GM06990 (cell line): ENCODE data around the gene BCL6B.

Source experiments
- DNase-seq: peaks from one replicate; pipeline ENCODE4 v3.0.0-alpha.2; 2011; ENCODE audit not compliant: insufficient read length; ENCODE audit errors: extremely low read depth
- H3K27me3 ChIP-seq: replicated peaks from 2 replicates; pipeline ENCODE4 v1.6.0; 2011; ENCODE audit warnings: low read length; ENCODE audit not compliant: control insufficient read depth, insufficient read depth
- H3K36me3 ChIP-seq: 2 replicates; pipeline ENCODE4 v1.5.1; 2011; ENCODE audit warnings: low read length; ENCODE audit not compliant: control insufficient read depth, insufficient read depth
- H3K4me3 ChIP-seq: replicated peaks from 2 replicates; pipeline ENCODE4 v1.5.1; 2011; ENCODE audit warnings: low read depth, mild to moderate bottlenecking, control low read depth, low read length
- TF ChIP-seq, protein P1 (sequence below): IDR thresholded peaks from 2 replicates; pipeline ENCODE4 v1.5.1; 2011; ENCODE audit warnings: low read length, control low read depth, mild to moderate bottlenecking, inconsistent platforms; ENCODE audit not compliant: insufficient read depth, poor library complexity, severe bottlenecking

BCL6B gene

DNA sequence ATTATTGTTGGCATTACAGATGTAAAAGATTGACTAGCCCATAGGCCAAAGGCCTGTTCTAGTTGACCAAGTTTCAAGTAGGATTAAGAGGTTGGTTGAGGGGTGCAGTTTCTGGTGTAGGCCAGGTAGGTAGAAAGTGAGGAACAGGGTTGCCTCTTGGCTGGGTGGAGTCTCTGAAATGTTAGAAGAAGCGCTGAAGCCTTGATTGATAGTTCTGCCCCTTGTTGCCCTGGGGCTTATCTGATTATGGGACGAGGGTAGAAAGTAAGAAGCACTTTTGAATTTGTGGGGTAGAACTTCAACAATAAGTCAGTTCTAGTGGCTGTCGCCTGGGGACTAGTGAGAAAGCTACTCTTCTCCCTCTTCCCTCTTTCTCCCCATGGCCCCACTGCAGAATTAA, 6.2 kb downstream of the BCL6B start:
- H3K4me3 ChIP-seq = no peak overlapping the region
- TF ChIP-seq, protein P1, sequence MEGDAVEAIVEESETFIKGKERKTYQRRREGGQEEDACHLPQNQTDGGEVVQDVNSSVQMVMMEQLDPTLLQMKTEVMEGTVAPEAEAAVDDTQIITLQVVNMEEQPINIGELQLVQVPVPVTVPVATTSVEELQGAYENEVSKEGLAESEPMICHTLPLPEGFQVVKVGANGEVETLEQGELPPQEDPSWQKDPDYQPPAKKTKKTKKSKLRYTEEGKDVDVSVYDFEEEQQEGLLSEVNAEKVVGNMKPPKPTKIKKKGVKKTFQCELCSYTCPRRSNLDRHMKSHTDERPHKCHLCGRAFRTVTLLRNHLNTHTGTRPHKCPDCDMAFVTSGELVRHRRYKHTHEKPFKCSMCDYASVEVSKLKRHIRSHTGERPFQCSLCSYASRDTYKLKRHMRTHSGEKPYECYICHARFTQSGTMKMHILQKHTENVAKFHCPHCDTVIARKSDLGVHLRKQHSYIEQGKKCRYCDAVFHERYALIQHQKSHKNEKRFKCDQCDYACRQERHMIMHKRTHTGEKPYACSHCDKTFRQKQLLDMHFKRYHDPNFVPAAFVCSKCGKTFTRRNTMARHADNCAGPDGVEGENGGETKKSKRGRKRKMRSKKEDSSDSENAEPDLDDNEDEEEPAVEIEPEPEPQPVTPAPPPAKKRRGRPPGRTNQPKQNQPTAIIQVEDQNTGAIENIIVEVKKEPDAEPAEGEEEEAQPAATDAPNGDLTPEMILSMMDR = no peak
- DNase-seq = no peak
- no peaks in the 10 kb centered on the region for H3K27me3 ChIP-seq
- no peaks in the 10 kb centered on the region for H3K36me3 ChIP-seq

DNA sequence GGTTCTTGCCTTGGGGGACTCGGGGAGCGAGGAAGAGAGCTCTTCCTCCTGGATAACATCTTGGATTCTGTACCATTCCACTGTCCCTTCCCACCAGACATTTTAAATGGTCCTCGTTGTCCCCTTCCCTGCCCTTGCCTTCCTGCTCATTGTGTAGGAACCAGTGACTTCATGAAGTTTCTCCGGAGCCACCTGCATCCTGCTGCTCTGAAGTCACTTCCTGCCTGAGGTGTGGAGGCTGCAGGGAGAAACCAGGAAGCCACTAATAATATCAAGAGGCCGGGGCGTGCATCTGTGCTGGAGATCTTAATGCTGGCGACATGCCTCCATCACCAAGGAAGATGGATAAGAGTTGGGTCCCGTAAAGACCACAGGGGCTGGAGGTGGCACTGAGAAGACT, 6.8 kb downstream of the BCL6B start:
- no peak for DNase-seq
- Histone ChIP-seq H3K4me3 (0 out of 2 replicates have a peak overlapping the region, but pooled peaks have one; percentile 13), H3K27me3 (no peaks in the 10 kb centered on the region), H3K36me3 (no peaks in the 10 kb centered on the region)
- TF ChIP-seq, protein P1 = no peak

DNA sequence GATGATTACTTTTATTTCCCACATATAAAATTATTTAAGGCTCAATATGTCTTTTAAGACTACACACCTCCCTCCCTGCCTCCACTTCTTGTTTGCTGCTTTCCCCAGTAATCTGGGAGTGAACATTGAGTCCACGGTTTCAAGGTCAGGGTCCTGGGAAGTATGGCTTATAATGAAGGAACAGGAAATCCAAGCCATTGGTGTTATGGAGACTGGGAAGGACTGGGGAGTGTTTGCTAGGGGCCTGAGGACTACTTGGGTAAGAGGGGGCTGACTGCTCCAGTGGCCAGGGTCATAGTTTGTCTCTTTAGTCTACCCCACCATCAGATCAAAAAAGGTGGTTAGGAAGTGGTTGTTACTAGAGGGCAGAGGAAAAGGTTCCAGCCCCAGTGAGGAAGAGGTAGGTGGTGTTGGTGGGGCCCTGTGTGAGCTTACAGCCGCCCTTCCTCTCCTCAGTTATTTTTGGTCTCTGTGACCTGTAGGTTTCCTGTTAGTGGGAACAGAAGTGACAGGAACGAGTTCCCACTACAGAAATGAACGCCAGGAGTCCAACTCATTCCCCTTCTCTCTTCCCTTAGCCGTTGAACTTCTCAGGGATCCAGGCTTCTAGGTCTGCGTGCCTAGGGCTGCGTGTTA, 12.2 kb downstream of the BCL6B start:
- TF ChIP-seq, protein P1 = no peak
- peak overlapping the region; percentile 67 for H3K4me3 ChIP-seq

DNA sequence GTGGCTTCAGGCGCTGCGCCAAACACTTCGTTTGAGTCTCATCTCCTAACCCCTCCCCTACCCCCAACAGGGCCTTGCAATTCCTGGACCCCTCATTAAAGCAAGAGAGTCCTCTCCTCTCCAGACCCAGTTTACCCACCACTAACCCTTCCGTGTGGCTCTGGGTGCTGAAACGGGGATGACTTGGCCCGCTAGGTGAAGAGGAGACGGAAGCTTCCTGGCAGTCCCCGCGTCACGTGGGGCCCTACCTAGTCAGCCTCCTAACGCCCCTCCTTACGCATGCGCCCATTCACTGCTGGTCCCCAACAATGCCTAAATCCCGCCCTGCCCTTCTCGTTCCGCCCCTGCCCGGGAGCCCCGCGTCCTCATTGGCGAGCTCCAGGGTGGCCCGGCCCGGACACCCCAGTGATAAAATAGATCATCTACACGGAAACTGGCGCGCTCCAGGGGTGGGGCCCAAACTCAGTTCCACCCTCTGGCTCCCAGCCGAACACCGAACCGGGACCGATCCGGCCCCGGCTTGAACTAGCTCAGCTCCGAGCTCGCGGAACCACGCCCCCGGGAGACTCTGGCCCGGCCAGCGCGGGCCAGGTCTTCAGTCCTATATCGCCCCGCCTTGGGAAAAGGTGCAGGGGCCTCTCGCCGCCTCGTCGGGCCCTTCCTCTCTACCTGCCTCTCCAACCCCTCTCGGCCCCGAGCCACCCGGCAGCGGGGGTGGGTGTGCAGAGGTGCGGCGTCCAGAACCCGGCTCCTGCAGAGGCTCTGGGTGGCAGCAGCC, 12.9 kb downstream of the BCL6B start, which contains the start of gene SLC16A13:
SLC16A13 (plus strand) TSS at position 425 of the 778 bp plus-strand sequence. CDS start 368 bp downstream, outside the sequence.
- TF ChIP-seq, protein P1 = no peak
- H3K36me3 ChIP-seq = peaks cover 1% of the 10 kb centered on the region
- DNase-seq = peak; percentile 96
- no peaks in the 10 kb centered on the region for H3K27me3 ChIP-seq
- peak within 1 kb of the TSS; percentile 67 for H3K4me3 ChIP-seq

More for the DNA sequence above, 12.2 kb downstream of the BCL6B start:
- DNase-seq = no peak
- H3K36me3 ChIP-seq = peaks cover 1% of the 10 kb centered on the region
- no peaks in the 10 kb centered on the region for H3K27me3 ChIP-seq

DNA sequence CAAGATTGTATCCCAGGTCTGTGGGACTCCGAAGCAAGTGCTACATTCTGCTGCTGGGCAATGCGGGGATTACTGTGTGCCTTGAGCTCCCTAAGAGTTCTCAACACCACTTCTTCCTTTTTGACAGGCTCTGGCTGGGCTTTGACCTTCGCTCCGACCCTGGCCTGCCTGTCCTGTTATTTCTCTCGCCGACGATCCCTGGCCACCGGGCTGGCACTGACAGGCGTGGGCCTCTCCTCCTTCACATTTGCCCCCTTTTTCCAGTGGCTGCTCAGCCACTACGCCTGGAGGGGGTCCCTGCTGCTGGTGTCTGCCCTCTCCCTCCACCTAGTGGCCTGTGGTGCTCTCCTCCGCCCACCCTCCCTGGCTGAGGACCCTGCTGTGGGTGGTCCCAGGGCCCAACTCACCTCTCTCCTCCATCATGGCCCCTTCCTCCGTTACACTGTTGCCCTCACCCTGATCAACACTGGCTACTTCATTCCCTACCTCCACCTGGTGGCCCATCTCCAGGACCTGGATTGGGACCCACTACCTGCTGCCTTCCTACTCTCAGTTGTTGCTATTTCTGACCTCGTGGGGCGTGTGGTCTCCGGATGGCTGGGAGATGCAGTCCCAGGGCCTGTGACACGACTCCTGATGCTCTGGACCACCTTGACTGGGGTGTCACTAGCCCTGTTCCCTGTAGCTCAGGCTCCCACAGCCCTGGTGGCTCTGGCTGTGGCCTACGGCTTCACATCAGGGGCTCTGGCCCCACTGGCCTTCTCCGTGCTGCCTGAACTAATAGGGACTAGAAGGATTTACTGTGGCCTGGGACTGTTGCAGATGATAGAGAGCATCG, 15.4 kb downstream of the BCL6B start:
- H3K4me3 ChIP-seq = no peak overlapping the region
- H3K36me3 ChIP-seq = peaks cover 1% of the 10 kb centered on the region
- TF ChIP-seq, protein P1 = no peak
- no peak for DNase-seq
- H3K27me3 ChIP-seq = no peaks in the 10 kb centered on the region; the same call in 1 of the 2 replicates
